ENCODE measurements around the gene LDLRAP1.

The LDLRAP1 gene

GRCh38 chr1:25611843-25612242 is 68.4 kb downstream of the LDLRAP1 start:
- no peak for DNase-seq

- no peak for DNase-seq
Observed at GRCh38 chr1:25612421-25612820, 69.0 kb downstream of the LDLRAP1 start.

- no peak for DNase-seq
Observed at GRCh38 chr1:25613091-25613490, 69.7 kb downstream of the LDLRAP1 start.

DNA sequence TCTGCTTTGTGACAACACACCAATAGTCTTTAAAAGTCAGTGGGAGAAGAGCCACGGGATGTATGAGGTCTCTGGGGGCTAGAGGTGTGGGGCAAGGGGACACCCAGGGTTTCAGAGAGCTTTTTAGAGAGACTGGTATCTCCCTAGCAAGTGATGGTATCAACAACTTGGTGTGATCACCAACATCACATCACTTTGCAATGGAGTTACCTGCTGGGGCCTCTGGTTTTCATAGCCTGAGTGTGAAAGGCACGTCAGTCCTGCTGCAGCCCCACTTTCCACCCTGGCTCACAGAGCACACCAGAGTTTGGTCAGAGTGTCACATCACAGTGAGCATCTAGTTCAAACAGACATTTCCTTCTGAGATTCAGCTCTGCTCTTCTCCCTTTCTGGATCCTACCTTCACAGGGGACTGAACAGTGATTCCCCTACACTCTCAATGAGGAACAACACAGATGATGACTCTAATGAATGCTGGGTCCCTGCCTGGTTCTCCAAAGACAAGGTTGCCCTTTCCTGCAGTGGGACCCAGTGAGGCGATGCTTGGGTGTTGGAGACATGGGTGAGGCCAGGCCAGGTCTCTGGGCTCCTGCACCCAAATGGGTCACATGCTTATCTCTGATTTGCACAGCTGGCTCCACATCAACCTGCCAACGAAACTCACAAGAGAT is 71.2 kb downstream of the LDLRAP1 start:
- DNase-seq = no peak

DNA sequence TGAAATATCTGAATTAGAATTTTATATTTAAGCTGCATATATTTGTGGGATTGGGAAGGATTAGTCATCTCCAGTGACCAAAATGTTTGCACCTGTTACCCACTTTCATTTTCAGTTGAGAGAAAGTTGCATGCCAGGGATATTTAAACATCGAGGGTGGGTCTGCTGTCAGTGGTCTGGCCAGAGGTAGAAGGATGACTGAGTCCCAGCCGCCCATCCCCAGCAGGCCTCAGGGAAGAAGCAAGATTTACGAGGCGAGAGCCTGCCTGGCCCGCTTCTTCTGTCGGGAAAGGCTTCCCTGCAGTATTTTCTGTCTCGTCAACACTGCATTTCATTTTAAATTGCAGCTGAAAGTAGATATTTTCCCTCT is 71.8 kb downstream of the LDLRAP1 start:
- DNase-seq = no peak

DNA sequence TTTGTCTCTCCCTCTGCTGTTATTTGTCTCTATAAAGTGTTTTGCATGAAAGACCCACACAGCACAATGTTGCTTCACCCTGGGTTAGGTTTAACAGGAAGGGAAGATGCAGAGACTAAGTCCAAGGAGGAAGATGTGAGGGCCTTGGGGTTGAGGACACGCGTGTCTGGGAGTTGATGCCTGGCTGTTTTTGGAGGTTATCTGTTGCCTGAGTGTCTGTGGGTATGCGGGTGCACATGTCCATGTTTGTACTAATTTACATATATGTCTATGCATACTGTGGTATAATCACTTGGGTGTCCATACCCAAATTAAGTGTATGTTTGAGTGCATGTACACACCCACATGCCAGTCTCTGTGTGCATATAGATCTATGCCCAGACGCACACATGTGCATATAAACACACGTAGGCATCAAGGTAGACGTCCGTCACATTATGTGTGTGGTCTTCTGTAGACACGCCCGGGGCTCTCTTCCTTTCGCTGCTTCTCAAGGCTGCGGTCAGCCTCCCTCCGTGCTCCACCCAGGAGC is 72.2 kb downstream of the LDLRAP1 start:
- no peak for DNase-seq

DNA sequence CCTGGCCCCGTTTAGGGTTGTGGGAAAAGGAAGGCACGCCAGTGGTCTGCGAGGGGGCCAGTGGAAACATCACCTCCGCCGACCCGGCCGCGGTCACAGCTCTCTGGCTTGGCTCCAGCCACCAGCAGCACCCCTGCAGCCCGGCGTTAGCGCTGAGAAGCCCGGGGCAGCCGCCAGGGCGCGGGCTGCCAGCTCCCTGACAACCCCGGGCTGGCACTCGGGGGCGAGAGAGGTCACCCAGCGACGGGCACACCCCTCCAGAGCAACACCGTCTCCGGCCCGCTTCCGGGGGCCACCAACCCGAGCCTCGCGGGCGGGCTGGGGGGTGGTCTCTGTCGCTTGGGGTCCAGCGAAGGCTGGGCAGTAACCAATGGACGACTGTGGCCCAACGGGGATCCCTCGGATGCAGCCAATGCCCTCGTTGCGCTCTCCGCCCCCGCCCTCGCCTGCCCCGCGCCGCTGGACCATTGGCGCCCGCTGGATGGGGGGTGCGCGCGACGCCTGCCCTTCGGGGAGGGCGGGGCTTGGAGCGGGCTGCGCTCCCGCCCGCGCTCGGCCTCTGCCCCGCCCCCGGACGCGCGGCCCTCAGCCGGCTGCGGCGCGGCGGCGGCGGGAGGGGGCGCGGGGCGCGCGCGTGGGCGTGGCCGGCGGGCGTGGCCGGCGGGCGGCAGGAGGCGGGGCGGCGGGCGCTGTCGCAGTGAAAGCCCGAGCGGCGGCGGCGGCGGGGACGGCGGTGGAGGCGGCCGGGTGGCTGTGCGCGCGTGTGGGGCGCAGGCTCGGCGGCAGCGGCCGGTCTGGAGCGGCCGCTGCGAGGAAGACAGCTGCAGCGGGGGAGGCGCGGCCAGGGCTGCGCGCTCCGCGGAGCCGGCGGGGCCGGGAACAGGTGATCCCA is 72.9 kb downstream of the LDLRAP1 start, which contains the start of gene MAN1C1:
Gene MAN1C1 (plus strand): TSS at position 697 of the 892 bp plus-strand sequence. CDS start 1,007 bp downstream, outside the sequence.
- DNase-seq = peak; percentile 83

DNA sequence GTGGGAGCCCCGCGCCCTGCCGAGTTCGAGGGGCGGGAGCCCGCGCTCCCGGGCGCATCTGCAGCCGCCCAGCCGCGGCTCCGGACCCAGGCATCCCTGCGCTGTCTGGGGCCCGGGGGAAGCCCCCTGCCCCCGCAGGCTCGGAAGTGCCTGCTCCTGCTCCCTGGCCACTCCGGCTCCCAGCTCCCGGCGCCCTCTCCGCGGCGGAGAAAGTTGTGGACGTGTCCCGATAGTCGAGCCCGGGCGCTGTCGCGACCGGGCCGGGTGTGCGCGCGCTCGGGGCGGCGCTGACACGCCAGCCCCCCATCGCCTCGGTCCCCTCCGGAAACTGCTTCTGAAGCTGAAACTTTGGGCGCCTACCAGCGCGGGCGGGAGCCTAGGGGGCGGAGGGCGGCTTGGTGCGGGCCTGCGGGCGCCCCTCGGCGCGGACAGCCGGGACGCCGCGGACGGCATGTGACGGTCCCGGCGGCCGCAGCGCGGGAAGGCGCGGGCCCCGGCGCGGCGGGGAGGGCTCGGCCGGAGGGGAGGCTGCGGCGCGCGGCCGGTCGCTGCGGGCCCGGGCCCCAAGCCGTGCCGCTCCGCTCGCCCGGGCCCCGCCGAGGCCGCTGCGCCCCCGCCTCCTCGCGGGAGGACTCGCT is 73.7 kb downstream of the LDLRAP1 start:
- peak; percentile 47 for DNase-seq

GRCh38 chr1:25617625-25618432 is 74.4 kb downstream of the LDLRAP1 start:
- peak; percentile 28 for DNase-seq

DNA sequence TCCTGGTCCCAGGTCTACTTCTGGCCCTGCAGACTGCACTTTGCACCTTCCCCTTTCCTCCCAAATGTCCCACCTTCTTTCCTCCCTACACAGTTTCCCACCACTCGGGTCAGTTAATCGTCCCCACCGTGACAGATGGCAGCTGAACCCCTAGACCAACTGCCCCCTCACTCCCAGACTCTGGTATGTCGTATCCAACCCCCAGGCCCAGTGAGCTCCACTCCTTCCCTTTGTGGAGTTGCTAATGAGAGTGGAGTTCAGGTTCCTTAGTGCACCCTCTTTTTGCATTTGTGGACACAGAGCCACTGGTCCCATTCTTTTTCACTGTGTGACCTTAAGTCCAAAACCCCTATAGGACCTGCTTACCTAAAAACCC is 75.0 kb downstream of the LDLRAP1 start:
- no peak for DNase-seq
